Gastroesophageal sphincter (tissue), 3 donors: ENCODE measurements around the gene KIFC3.

Source experiments
- CTCF ChIP-seq, 4 experiments: fragments of 200-600 bp in 2 of 4; fragments of 450-650 bp in 2 of 4; sonication (generic) in 1 of 4; IDR thresholded peaks; one replicate each; pipeline ENCODE4 v1.5.1; 2017 to 2019; ENCODE audit warnings: antibody characterized with exemption in 4 of 4, mild to moderate bottlenecking in 2 of 4, moderate library complexity in 2 of 4
- POLR2A ChIP-seq, 2 donors: fragments of 450-650 bp; IDR thresholded peaks; one replicate each; pipeline ENCODE4 v1.6.1; 2017; ENCODE audit warnings: antibody characterized with exemption in 2 of 2, mild to moderate bottlenecking in 2 of 2, moderate library complexity in 1 of 2

GRCh38 chr16:57810197-57811031, 8.1 kb upstream of the KIFC3 start:
- TF ChIP-seq CTCF (IDR thresholded peaks at IDR 0.05) (no peak), POLR2A (IDR thresholded peaks at IDR 0.05) (no peak)
